Parathyroid adenoma (tissue), 2 donors: ENCODE results near the gene CTBS.

Source experiments
- H2AFZ ChIP-seq: fragments of 300-600 bp; sonication (generic); one replicate; pipeline ENCODE4 v1.7.0; 2017; ENCODE audit warnings: antibody characterized with exemption, mild to moderate bottlenecking
- H3K27ac ChIP-seq: fragments of 300-600 bp; sonication (generic); one replicate; pipeline ENCODE4 v1.7.0; 2017
- H3K27me3 ChIP-seq: fragments of 300-600 bp; sonication (generic); one replicate; pipeline ENCODE4 v1.7.0; 2017; ENCODE audit warnings: low read length; ENCODE audit not compliant: control insufficient read depth, insufficient read depth
- H3K36me3 ChIP-seq: fragments of 300-600 bp; sonication (generic); one replicate; pipeline ENCODE4 v1.7.0; 2017; ENCODE audit warnings: low read length; ENCODE audit not compliant: control insufficient read depth, insufficient read depth
- H3K4me1 ChIP-seq: fragments of 300-600 bp; sonication (generic); one replicate; pipeline ENCODE4 v1.7.0; 2017; ENCODE audit warnings: control low read depth
- H3K4me2 ChIP-seq: fragments of 300-600 bp; sonication (generic); one replicate; pipeline ENCODE4 v1.7.0; 2017; ENCODE audit warnings: low read length
- H3K4me3 ChIP-seq: fragments of 300-600 bp; sonication (generic); one replicate; pipeline ENCODE4 v1.7.0; 2017; ENCODE audit warnings: low read depth, low read length
- H3K79me2 ChIP-seq: fragments of 300-600 bp; sonication (generic); one replicate; pipeline ENCODE4 v1.7.0; 2017; ENCODE audit warnings: control low read depth
- H3K9ac ChIP-seq: fragments of 300-600 bp; sonication (generic); one replicate; pipeline ENCODE4 v1.7.0; 2017; ENCODE audit warnings: mild to moderate bottlenecking
- H3K9me3 ChIP-seq: fragments of 300-600 bp; sonication (generic); one replicate; pipeline ENCODE4 v1.7.0; 2017; ENCODE audit warnings: low read length; ENCODE audit not compliant: control insufficient read depth
- TF ChIP-seq, protein P1 (sequence below): fragments of 300-600 bp; sonication (generic); IDR thresholded peaks from one replicate; pipeline ENCODE4 v1.7.0; 2017; ENCODE audit warnings: antibody characterized with exemption, mild to moderate bottlenecking
- donor health status: primary hyperparathyroidism.

Gene CTBS

DNA sequence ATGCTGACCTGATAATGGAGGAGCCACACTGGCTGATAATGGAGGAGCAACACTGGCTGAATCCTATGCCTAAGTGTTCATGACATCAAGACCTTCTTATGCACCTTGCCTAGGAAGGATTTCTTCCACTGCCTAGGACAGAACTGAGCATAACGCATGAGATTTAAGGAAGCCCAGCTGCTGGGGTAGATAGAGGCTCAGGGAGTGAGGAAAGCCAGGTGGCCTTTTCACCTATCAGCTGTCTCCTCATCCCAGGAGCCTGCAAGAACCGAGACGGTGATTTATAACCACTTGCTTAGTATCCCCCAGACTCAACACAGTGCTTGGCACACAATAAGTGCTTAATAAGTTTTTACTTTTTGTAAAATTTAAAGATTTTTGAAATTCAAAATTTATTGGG, 7.4 kb upstream of the CTBS start:
- no peak overlapping the region for H3K9ac ChIP-seq
- H3K27me3 ChIP-seq, result no peaks in the 10 kb centered on the region
- H3K4me1 ChIP-seq, result no peaks in the 10 kb centered on the region
- no peak overlapping the region for H3K27ac ChIP-seq
- H3K4me2 ChIP-seq, result no peak overlapping the region
- H2AFZ ChIP-seq, result no peak overlapping the region
- H3K4me3 ChIP-seq, result no peak overlapping the region
- H3K79me2 ChIP-seq, result no peaks in the 10 kb centered on the region
- no peaks in the 10 kb centered on the region for H3K9me3 ChIP-seq
- no peaks in the 10 kb centered on the region for H3K36me3 ChIP-seq
- TF ChIP-seq, protein P1, sequence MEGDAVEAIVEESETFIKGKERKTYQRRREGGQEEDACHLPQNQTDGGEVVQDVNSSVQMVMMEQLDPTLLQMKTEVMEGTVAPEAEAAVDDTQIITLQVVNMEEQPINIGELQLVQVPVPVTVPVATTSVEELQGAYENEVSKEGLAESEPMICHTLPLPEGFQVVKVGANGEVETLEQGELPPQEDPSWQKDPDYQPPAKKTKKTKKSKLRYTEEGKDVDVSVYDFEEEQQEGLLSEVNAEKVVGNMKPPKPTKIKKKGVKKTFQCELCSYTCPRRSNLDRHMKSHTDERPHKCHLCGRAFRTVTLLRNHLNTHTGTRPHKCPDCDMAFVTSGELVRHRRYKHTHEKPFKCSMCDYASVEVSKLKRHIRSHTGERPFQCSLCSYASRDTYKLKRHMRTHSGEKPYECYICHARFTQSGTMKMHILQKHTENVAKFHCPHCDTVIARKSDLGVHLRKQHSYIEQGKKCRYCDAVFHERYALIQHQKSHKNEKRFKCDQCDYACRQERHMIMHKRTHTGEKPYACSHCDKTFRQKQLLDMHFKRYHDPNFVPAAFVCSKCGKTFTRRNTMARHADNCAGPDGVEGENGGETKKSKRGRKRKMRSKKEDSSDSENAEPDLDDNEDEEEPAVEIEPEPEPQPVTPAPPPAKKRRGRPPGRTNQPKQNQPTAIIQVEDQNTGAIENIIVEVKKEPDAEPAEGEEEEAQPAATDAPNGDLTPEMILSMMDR, result no peak

- H2AFZ ChIP-seq, result peak overlapping the region; percentile 63
- H3K27ac ChIP-seq, result no peak overlapping the region
- H3K79me2 ChIP-seq, result no peaks in the 10 kb centered on the region
- peaks cover 2% of the 10 kb centered on the region for H3K4me1 ChIP-seq
- no peaks in the 10 kb centered on the region for H3K9me3 ChIP-seq
- H3K36me3 ChIP-seq, result no peaks in the 10 kb centered on the region
- no peak overlapping the region for H3K9ac ChIP-seq
- no peaks in the 10 kb centered on the region for H3K27me3 ChIP-seq
- TF ChIP-seq, protein P1, result no peak
- H3K4me2 ChIP-seq, result peak overlapping the region; percentile 87
- H3K4me3 ChIP-seq, result peak overlapping the region; percentile 50
Observed at GRCh38 chr1:84574936-84575335, 696 bp upstream of the CTBS start.

GRCh38 chr1:84573481-84573966, 716 bp downstream of the CTBS start:
- Histone ChIP-seq H3K79me2 (no peaks in the 10 kb centered on the region), H3K4me2 (peak overlapping the region; percentile 95), H3K36me3 (no peaks in the 10 kb centered on the region), H3K27me3 (no peaks in the 10 kb centered on the region), H3K27ac (peak overlapping the region; percentile 90), H3K4me1 (peaks cover 2% of the 10 kb centered on the region), H2AFZ (peak overlapping the region; percentile 80), H3K4me3 (peak overlapping the region; percentile 91), H3K9ac (peak overlapping the region; percentile 35), H3K9me3 (no peaks in the 10 kb centered on the region)
- TF ChIP-seq, protein P1, result no peak

DNA sequence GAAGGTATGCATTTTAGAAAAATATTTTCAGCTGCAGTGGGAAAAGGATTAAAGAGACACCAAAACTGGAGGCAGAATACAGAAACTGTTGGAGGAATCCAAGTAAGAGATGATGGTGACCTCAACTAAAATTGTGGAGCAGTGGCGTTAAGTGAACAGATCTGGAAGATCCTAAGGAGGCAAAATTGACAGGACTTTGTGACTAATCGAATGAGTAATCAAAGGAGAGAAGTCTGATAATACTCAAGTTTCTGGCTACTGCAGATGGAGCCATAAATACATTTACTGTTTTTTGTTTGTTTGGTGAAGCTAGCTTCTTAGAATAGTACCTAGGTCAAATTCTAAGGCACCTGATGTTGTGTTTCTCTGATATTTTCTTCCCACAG, 3.1 kb downstream of the CTBS start:
- no peaks in the 10 kb centered on the region for H3K79me2 ChIP-seq
- no peaks in the 10 kb centered on the region for H3K9me3 ChIP-seq
- TF ChIP-seq, protein P1, result no peak
- H2AFZ ChIP-seq, result no peak overlapping the region
- H3K9ac ChIP-seq, result no peak overlapping the region
- no peaks in the 10 kb centered on the region for H3K27me3 ChIP-seq
- H3K4me3 ChIP-seq, result no peak overlapping the region
- H3K4me2 ChIP-seq, result no peak overlapping the region
- no peak overlapping the region for H3K27ac ChIP-seq
- no peaks in the 10 kb centered on the region for H3K36me3 ChIP-seq
- peaks cover 2% of the 10 kb centered on the region for H3K4me1 ChIP-seq

GRCh38 chr1:84570436-84571149, 3.6 kb downstream of the CTBS start:
- Histone ChIP-seq H3K4me1 (peaks cover 2% of the 10 kb centered on the region), H3K4me3 (no peak overlapping the region), H2AFZ (no peak overlapping the region), H3K79me2 (no peaks in the 10 kb centered on the region), H3K36me3 (no peaks in the 10 kb centered on the region), H3K9me3 (no peaks in the 10 kb centered on the region), H3K27ac (no peak overlapping the region), H3K27me3 (no peaks in the 10 kb centered on the region), H3K4me2 (no peak overlapping the region), H3K9ac (no peak overlapping the region)
- TF ChIP-seq, protein P1, result no peak
